NCI-H1694 (cell line): ENCODE measurements around the gene NPAT.
"Not testable (repeated sequence)": the region's sequence is repeated elsewhere in the genome, so short reads cannot be mapped to it uniquely, and the experiment has no call there.

ENCODE experiments used
- DNase-seq: peaks from one replicate; lab custom pipeline; 2025; lab: John Stamatoyannopoulos, UW

Gene NPAT

DNA sequence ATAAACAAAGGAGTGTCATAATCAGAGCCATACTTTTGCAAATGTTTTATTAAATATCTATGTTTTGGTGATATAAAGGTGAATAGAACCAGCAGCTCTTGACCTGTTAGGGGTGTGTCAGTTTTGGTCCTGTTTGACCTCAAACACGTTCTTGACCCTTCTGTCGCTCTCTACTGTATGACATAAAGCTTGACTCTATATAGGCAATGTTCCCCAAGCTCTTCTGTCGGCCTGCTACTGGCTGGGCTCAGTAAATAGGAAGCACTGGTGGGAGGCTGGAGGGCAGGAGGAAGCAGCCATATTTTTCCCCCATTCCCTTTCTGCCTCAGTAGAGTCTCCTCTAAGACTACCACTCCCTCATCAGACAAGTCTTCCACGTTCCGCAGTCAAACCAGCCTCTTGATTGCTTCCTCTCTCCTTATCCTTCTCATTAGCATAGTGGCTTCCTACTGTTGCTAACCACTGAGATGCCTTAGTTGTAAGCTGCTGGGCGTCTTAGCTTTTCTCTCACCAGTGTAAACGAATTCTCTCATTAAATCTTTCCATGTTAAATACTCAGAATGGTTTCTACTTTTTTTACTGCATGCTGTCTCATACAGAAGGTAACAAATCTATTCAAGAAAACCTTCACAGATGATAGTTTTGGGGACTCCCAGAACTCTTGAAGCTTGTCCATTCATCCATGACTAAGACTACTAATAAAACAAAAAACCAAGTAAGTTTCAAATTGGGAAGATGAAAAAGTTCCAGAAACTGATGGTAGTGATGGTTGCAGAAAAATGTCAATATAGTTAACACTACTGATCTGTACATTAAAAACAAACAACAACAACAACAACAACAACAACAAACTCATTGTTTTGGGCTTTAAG is 3.3 kb downstream of the NPAT start:
- no peak for DNase-seq

DNA sequence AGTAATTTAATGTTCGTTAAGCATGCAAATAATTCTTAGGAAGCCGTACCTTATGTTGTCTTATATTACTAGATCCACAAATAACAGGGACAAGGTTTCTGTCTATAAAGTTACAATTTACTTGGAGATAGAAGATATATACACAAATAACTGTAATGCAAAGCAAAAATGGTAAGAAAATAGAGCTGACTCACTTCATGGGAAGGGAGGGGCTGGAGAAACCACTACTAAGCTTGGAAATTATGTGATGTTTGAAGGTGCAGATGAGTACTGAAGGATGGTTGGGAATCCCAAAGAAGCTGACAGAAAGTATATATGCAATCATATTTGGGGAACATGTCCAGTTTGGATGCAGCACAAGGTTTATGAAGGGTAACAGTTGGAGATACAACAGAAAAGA is 4.0 kb downstream of the NPAT start:
- DNase-seq: no peak

DNA sequence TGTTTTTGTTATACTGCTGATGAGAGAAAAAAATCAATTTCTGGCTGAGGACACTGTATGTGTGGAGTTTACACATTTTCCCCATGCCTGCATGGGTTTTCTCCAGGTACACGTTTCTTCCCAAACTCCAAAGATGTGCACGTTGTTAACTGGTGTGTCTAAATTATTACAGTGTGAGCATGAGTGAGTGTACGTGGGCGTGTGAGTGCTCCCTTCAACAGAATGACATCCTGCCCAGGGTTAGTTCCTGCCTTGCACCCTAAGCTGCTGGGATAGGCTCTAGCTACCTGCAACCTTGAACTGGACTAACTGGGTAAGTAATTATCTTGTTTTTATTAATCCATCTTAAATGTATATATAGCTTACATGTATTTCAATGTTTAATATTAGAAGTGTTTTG is 5.5 kb downstream of the NPAT start:
- no peak for DNase-seq

DNA sequence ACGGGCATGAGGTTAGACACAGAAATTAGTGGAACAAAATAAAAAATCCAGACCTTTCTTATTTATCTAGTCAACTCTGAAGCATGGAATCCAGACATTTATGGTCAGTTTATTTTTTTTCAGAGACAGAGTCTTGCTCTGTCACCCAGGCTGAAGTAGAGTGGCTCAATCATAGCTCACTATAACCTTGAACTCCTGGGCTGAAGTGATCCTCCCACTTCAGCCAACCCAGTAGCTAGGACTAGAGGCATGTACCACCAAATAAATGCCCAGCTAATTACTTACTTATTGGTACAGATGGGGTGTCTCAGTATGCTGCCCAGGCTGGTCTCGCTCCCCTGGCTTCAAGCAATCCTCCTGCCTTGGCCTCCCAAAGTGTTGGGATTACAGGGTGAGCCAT is 8.7 kb downstream of the NPAT start:
- no peak for DNase-seq

DNA sequence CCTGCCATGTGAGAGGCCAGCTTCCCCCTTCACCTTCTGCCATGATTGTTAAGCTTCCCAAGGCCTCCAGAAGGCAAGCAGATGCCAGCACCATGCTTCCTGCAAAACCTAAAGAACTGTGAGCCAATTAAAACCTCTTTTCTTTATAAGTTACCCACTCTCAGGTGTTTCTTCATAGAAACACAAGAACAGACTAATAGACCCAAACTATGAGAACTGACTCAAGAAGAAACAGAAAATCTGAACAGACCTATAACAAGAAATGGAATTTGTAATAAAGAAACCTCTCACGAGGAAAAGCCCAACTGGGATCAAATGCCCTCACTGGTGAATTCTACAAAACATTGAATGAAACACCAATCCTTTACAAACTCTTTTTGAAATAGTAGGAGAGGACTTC is 12.0 kb downstream of the NPAT start:
- no peak for DNase-seq

DNA sequence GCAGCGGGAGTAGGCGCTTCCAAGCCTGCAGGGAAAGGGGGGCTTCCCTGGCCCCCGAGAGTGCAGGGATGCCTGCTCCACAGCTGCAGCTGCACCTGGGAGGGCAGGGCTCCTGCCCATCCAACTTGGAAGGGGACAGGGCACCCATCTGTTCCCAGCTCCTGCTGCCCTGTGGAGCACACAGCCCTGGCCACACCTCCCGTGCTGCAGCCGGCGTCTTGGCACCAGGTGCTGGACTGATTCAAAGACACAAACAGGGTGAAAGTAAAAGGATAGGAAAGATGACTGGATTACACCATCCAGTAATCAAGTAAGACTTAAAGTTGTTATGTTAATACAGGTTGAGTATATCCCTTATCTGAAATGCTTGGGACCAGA is 14.8 kb downstream of the NPAT start:
- DNase-seq: no peak

DNA sequence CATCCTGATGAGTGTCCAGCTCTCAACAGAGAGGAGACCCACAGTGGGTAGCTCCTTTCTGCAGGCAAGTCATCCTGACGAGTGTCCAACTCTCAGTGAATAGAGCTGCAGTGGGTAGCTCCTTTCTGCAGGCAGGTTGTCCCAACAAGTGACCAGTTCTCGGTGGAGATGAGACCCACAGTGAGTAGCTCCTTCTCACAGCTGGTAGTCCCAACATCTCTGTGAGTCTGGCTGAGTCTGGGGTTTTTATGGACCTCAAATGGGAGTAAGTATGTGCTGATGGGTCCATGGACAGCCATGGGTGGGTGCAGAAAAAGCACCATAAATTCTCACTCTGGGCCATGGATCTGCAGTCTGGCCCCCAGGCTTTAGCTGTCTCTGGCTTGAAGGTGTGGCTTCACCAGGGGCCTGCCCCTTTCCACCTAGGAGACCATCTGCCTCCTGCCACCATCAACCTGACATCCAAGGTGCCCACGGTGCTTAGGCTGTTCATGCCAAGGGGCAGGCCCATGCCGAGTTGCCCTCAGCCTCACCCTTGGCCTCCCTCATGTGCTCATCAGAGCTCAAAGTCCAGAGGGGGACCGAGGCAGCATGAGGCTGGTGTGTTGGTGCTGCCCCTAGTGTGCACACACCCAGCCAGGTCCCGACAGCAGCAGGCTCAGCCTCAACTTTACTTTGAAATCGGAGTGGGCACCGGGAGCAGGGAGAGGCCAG is 15.3 kb downstream of the NPAT start:
- no peak for DNase-seq

DNA sequence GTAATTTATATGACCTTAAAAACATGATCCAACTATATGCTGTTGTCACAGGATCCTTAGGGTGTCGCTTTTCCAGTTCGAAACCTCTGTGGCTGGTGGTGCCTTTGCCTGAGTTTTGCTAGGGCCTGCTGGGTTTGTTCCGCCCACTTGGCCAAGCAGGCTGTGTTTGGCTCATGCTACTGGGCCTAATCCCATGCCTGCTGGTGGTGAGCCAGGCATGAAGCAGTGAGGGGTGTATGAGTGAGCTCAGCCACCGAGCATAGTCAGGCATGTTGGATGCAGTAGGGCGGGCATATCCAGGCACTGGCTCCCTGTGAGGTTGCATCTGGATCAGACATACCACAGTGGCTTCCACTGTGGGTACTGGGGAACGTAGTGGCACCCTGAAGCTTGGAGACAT is 16.3 kb downstream of the NPAT start:
- DNase-seq: no peak

DNA sequence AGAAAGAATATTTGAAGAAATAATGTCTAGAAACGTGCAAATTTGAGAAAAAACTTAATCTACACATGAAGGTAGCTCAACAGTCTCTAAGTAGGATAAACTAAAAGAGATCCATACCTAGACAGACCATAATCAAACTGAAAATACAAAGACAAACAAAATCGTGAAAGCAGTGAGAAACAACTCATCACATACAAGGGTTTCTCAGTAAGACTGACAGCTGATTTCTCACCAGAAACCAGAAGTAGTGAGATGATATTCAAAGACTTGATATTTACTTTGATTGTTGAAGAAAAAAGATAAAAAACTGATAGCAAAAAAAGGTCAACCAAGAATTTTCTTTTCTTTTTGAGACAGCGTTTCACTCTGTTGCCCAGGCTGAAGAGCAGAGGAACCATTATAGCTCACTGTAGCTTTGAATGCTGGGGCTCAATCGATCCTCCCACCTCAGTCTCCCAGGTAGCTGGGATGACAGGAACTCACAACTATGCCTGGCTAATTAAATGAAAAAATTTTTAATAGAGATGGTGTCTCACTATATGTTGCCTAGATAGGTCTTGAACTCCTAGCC is 17.4 kb downstream of the NPAT start:
- DNase-seq: no peak

DNA sequence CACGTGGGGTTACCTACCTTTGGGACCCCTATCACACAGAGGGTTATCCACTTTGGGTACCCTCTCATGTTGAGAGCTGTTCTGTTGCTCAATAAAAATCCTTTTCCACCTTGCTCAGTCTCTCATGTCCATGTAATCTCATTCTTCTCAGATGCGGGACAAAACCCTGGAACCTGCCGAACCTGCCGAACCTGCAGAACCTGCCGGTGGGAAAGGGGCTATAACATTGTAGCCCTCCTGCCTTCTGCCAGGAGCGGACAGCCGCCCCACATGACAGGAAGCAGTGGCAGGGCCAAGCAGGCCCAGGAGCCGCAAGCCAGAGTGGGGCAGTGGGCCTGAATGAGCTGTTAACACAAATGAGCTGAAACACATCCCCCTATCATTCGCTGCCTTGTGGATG is 18.1 kb downstream of the NPAT start:
- no peak for DNase-seq

DNA sequence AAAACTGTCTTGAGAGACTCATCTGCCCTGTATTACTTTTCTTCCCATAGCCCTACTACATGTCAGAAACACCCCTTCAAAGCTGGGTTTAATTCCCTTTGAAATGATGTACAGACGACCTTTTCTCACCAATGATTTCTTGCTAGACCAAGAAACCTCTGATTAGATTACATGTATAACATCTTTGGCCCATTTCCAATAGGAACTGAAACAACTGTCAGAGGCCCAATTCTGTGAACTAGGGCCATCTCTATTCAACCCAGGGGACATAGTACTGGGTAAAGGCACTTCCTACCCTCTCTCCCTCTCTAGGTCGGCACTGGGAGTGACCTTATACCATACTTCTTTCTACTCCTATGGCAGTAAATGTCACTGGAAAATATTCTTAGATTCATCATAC is 19.4 kb downstream of the NPAT start:
- no peak for DNase-seq

DNA sequence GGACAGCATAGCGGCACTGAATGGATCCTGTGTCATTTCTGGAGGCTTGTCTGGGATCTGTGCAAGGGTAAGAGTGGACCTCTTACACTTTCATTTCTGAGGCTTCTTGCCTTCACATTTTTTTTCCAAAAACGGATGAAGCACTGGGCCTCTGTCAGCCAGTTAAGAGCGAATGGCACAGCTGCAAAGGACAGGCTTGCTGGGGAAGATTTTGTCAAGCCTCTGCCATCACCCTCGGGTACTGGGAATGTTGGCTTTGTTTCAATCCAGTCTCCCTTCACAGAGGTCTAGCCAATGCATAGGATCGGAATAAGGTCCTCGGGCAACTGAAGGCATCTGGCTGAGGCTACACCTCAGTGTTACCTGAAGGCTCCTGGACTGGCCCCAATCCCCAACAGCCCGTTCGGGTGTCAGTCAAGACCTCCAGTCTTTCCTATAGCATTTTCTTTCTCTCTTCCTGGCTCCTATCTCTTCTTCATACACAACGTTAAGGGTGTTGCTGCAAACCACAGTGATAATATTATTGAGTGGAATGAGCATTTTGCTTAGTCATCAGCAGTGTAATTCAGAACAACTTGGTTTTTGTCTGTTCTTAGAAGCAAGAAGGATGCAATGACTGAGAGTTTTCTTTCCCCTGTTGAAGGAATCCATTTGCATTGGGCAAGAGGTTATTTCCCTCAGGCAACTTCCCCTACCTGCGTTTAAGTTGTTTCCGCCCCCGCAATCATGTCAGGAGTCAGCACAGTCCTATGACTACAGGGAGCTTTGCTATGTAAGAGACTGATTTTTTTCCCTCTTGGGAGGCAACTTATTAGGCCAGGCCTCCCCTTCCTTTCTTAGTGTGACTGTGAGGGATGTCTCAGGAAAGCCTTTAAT is 22.8 kb downstream of the NPAT start:
- DNase-seq: no peak

DNA sequence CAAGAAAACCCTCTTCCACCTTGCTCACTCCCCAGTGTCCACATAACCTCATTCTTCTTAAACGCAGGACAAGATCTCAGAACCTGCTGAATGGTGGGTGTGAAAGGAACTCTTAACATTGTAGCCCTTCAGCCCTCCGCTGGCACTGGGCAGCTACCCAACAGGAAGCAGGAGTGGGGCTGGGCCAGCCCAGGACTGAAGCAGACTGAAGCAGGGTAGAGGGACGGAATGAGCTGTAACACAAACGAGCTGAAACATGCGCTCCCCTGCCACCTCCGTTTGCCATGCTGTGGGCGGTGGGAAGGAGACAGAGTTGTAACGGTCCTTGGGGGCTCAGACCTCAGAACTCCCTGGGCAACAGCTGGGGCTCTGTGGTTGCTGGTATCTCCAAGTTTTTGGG is 23.6 kb downstream of the NPAT start:
- no peak for DNase-seq

DNA sequence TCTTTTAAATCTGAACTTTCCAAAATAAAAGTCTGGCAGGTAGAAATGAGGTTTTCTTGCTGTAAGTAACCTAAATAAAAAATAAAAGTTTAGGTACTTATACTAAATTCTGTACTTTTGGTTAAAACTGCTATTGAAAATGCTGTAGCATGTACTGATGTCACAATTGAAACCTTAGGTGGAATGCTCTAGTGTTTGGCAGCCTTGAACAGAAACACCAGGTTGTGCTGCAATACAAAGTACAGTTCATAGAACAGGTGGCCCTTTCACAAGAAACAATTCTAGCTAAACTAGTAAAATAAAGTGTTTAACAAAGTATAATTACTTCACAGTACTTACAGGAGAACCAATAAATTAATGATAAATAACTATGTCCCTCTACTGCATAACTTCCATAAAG is 25.1 kb downstream of the NPAT start:
- no peak for DNase-seq

DNA sequence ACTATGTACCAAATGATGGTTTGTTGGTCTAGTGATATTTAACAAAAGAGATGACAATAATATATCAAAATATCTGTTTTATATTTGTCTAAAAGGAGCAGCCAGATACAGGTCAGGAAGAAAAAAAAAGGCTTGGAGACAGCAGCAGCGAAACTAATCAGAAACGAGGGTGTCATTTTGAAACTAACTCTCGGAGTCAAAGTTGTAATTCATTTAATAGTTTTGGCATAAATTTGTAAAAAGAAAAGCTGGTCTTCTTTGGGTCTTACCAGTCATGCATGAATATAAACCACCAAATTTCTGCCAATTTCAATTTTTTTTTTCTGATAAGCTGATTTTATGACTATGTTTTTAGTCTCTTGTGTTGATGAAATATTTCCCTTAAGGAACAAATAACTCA is 25.5 kb downstream of the NPAT start:
- no peak for DNase-seq

DNA sequence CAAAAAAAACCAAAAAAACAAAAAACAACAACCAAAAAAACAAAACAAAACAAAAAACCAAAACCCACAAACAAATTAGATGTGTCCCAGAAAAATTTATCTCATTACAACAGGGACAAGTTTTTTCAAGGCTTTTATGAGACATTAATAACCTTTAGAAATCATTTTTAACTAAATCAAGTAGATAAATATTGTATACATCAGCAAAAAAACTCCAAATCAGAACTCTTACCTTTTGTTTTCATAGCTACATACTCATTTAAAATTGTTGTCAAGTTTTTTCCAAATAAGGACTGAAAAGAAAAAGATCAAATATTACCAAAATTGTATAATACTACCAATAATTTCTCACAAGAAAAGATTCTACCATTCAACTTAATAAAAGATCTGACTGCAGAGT is 28.7 kb downstream of the NPAT start:
- no peak for DNase-seq

DNA sequence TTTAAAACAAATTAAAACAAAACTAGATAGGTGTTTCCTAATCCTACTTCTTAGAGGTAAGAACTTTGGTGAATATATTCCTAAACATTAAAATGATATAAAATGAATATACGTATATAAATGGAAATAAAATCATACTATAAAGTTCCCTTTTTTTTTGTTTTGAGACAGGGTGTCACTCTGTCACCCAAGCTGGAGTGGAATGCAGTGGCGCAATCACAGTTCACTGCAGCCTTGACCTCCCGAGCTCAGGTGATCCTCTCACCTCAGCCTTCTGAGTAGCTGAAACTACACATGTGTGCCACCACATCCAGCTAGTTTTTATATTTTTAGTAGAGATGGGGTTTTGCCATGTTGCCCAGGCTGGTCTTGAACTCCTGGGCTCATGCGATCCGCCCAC is 44.9 kb downstream of the NPAT start:
- no peak for DNase-seq

DNA sequence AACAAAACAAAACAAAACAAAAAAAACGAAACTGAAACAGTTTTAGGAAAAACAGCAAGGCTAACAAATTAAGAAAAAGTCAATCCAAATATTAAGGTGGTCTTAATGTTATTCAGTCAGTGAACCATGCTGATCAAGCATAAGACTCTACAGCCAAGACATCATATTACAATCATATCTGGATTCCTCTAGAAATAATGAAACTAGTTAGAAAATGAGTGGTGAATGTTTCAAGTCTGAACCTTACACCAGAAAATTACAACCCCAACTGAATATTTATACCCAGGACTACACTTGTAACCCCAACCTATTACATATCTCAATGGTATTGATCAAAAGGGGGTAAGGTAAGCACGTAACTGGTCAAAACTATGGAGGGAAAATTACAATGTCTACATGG is 52.3 kb downstream of the NPAT start:
- DNase-seq: no peak

DNA sequence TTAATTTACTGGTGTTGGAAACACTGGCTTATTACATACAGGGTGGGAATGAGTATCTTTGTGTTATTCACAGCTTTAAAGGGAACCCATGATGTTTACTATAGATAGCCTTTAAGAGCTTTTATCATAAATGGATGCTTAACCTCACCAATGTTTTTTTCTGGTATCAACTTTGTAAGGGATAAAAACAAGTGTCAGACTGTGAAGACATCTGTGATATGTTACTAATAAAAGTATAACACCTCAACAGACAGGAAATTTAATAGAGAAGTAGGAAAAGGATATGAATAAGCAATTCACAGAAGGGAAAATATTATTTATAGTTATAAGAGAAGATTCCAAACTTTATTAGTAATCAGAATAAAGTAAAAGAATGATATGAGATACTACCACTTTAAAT is 54.8 kb downstream of the NPAT start:
- no peak for DNase-seq

DNA sequence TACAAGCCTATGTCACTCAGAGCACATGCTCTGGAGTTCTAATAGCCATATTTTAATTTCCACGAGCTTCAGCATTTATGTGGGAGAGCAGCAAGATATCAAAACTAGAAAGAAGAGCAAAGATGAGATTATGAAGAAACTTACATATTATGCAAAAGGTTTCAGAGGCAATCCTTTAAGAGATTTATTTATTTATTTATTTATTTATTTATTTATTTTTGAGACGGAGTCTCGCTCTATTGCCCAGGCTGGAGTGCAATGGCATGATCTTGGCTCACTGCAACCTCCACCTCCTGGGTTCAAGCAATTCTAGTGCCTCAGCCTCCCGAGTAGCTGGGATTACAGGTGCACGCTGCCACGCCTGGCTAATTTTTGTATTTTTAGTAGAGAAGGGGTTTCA is 59.6 kb downstream of the NPAT start:
- DNase-seq: not testable (repeated sequence)

DNA sequence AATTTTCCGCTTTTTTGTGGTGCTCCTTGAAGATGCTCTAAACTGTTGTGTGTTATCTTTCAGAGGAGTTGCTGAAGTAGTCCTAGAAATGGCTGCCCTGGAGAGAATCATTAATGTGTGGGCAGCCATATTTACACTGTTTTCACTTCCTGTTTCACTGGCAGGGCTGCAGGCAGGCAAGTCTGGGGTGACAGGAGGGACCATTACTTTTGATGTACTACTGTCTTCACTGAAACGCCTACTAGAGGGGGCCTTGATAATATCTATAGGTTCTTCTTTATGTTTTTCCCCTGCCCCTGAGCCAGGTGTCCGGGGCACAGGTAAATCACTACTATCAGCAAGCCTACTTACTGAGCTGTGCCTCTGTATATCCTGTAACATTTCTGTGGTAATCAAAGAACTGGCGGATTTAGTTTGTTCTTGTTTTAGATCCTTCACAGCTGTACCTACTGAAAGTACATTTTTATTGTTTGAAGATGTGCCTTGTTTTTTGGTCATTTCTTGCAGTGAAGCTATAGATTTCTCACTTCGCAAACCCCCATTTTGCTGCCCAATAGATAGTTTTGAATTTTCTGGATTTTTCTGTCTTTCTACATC is 61.4 kb downstream of the NPAT start:
- DNase-seq: no peak

DNA sequence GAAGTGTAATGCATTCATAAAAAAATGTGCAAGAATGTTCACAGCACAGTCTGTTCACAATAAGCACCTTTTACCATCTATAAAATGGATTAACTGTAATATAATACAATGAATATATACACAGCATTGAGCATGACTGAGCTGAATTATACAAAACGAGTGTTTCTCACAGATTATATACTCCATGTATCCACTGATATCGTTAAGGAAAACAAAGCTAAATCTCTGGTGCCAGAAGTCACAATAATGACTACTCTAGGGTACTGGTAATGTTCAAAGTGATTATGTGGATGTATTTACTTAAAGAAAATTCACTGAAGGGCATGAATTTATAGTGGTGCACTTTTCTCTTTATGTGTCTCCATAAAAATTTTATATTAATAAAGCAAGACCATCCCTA is 67.8 kb downstream of the NPAT start:
- no peak for DNase-seq
